GM12878 (cell line): ENCODE data around the gene RPL22L1.

ENCODE experiments used
- BMI1 ChIP-seq: fragments of 450-650 bp; IDR thresholded peaks from 2 replicates; pipeline ENCODE4 v1.6.1; 2016; ENCODE audit warnings: mild to moderate bottlenecking, moderate library complexity, borderline replicate concordance
- ESRRA ChIP-seq: IDR thresholded peaks from 2 replicates; pipeline ENCODE4 v1.6.1; 2012; ENCODE audit warnings: mild to moderate bottlenecking, low read length, improper control_type of control experiment
- EZH2 ChIP-seq: IDR thresholded peaks from 2 replicates; pipeline ENCODE4 v1.6.1; 2012; ENCODE audit warnings: low read depth, mild to moderate bottlenecking, control low read depth, inconsistent platforms, low read length, borderline replicate concordance; ENCODE audit not compliant: control insufficient read depth
- JUND ChIP-seq: IDR thresholded peaks from 2 replicates; pipeline ENCODE4 v1.6.1; 2012; ENCODE audit warnings: low read depth, mild to moderate bottlenecking, low read length, improper control_type of control experiment, moderate library complexity
- KAT2A ChIP-seq: conservative IDR thresholded peaks from 2 replicates; pipeline ENCODE4 v1.6.1; 2011; ENCODE audit warnings: low read depth, low read length; ENCODE audit not compliant: control insufficient read depth
- POLR2A ChIP-seq: IDR thresholded peaks from 2 replicates; pipeline ENCODE4 v1.6.1; 2011; ENCODE audit warnings: low read depth, mild to moderate bottlenecking, low read length
- POLR2AphosphoS5 ChIP-seq: IDR thresholded peaks from 2 replicates; pipeline ENCODE4 v1.6.1; 2011; ENCODE audit warnings: mild to moderate bottlenecking, low read length, inconsistent platforms
- SUZ12 ChIP-seq: fragments of 200-600 bp; sonication (generic); IDR thresholded peaks from one replicate; pipeline ENCODE4 v1.6.1; 2018; ENCODE audit warnings: antibody characterized with exemption, mild to moderate bottlenecking; ENCODE audit not compliant: unreplicated experiment
- TAF1 ChIP-seq: IDR thresholded peaks from 2 replicates; pipeline ENCODE4 v1.6.1; 2011; ENCODE audit warnings: mild to moderate bottlenecking, low read depth, low read length, borderline replicate concordance
- ZSCAN29 ChIP-seq: fragments of 450-650 bp; IDR thresholded peaks from 2 replicates; pipeline ENCODE4 v1.6.1; 2017; ENCODE audit warnings: mild to moderate bottlenecking, moderate library complexity
- TF ChIP-seq, protein P1 (sequence below), 3 experiments: IDR thresholded peaks in 2 of 3; conservative IDR thresholded peaks in 1 of 3; 2 replicates each; pipeline ENCODE4 v1.5.1; 2011; ENCODE audit warnings: low read depth in 3 of 3, low read length in 3 of 3, mild to moderate bottlenecking in 3 of 3, control low read depth in 2 of 3, moderate library complexity in 2 of 3, inconsistent platforms in 1 of 3, mixed read lengths in 1 of 3; ENCODE audit not compliant: control insufficient read depth in 2 of 3, insufficient read depth in 1 of 3; ENCODE audit errors: extremely low read depth in 1 of 3

DNA sequence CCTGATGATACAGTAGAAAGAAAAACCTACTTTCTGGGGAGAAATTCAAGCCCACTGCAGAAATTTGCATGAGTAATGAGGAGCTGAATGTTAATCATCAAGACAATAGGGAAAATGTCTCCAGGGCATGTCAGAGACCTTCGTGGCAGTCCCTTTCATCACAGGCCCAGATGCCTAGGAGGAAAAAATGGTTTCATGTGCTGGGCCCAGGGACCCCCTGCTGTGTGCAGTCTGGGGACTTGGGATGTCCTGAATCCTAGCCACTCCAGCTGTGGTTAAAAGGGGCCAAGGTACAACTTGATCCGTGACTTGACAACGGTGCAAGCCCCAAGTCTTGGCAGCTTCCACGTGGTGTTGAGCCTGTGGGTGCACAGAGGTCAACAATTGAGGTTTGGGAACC, 48.7 kb upstream of the RPL22L1 start:
- TF ChIP-seq ZSCAN29 (no peak), POLR2AphosphoS5 (no peak), BMI1 (no peak), POLR2A (no peak), TAF1 (no peak), SUZ12 (no peak), EZH2 (no peak), KAT2A (no peak), ESRRA (no peak), JUND (no peak)
- TF ChIP-seq, protein P1, sequence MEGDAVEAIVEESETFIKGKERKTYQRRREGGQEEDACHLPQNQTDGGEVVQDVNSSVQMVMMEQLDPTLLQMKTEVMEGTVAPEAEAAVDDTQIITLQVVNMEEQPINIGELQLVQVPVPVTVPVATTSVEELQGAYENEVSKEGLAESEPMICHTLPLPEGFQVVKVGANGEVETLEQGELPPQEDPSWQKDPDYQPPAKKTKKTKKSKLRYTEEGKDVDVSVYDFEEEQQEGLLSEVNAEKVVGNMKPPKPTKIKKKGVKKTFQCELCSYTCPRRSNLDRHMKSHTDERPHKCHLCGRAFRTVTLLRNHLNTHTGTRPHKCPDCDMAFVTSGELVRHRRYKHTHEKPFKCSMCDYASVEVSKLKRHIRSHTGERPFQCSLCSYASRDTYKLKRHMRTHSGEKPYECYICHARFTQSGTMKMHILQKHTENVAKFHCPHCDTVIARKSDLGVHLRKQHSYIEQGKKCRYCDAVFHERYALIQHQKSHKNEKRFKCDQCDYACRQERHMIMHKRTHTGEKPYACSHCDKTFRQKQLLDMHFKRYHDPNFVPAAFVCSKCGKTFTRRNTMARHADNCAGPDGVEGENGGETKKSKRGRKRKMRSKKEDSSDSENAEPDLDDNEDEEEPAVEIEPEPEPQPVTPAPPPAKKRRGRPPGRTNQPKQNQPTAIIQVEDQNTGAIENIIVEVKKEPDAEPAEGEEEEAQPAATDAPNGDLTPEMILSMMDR (IDR thresholded peaks at IDR 0.05 in 2 of 3, conservative IDR thresholded peaks at IDR 0.05 in 1 of 3; ENCODE audit: control insufficient read depth in 2 of 3, extremely low read depth in 1 of 3, insufficient read depth in 1 of 3, low read depth in 3 of 3, low read length in 3 of 3): no peak
